ENCODE data around the gene PRKN.

The PRKN gene

DNA sequence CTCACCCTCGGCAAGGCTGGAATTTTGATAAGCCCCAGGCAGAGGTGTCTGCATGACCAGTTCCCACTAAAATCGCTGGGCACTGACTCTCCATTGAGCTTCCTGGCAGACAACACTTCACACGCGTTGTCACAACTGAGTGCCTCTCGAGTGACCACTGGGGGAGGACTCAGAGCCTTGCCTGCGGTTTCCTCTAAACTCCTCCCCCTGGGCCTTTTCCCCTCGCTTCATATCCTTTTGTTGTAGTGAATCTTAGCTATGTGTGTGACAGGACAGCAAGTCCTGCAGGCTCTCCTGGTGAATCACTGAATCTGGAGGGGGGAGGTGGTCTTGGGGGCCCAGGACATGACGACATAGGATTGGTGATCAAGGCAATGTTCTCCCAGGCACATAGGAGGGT is 670.8 kb downstream of the PRKN start:
- Histone ChIP-seq H3K36me3 (ENCODE audit: control insufficient read depth, insufficient read depth, low read length) (no peaks in the 10 kb centered on the region), H3K4me1 (ENCODE audit: control insufficient read depth, insufficient read depth, low read length, poor library complexity, severe bottlenecking) (no peaks in the 10 kb centered on the region), H3K4me3 (ENCODE audit: extremely low read depth, insufficient read depth, low read length, poor library complexity, severe bottlenecking) (no peak overlapping the region), H3K27ac (ENCODE audit: low read depth, low read length, severe bottlenecking) (no peak overlapping the region), H3K9me3 (ENCODE audit: control insufficient read depth, low read length) (no peaks in the 10 kb centered on the region)
- 49 to 58% methylated on average over 2 to 5 of the region's 8 CpGs for WGBS, 2 experiments (ENCODE audit: insufficient coverage in 2 of 2)

DNA sequence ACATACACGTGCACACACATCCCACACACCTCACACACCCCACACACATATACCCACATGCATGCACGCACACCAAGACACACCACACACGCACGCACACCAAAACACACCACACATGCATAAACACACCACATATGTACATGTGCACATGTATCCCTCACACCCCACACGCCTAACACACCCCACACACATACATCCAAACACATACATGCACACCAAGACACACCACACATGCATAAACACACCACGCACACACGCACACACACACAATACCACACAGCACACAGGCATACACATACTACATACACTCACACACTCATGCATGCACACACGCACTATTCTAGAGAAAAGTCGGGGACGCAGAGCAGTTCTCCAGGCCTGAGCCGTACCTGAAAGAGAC is 671.5 kb downstream of the PRKN start:
- Histone ChIP-seq H3K27ac (ENCODE audit: low read depth, low read length, severe bottlenecking) (no peak overlapping the region), H3K36me3 (ENCODE audit: control insufficient read depth, insufficient read depth, low read length) (no peaks in the 10 kb centered on the region), H3K4me1 (ENCODE audit: control insufficient read depth, insufficient read depth, low read length, poor library complexity, severe bottlenecking) (no peaks in the 10 kb centered on the region), H3K9me3 (ENCODE audit: control insufficient read depth, low read length) (no peaks in the 10 kb centered on the region), H3K4me3 (ENCODE audit: extremely low read depth, insufficient read depth, low read length, poor library complexity, severe bottlenecking) (no peak overlapping the region)
- 91 to 92% methylated on average over 9 to 11 of the region's 11 CpGs for WGBS, 2 experiments (ENCODE audit: insufficient coverage in 2 of 2)

DNA sequence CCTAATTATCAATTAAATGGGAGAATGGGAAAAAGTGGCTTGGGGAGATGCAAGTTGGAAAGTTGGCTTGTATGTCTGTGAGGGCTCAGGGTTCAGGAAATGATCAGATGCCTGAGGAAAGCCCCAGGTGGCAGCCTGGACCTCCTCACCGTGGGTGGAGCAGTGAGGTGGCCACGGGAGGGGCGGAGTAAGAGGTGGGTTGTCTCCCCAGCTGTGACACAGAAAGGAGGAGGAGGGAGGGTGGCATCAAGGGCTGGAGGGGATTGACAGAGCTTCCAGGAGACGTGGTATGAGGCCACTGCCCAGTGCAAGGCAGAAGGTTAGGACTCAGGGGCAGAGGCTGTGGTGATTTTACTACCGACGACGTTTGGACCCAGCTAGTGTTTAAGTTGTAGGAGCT is 672.2 kb downstream of the PRKN start:
- Histone ChIP-seq H3K27ac (ENCODE audit: low read depth, low read length, severe bottlenecking) (no peak overlapping the region), H3K4me1 (ENCODE audit: control insufficient read depth, insufficient read depth, low read length, poor library complexity, severe bottlenecking) (no peaks in the 10 kb centered on the region), H3K36me3 (ENCODE audit: control insufficient read depth, insufficient read depth, low read length) (no peaks in the 10 kb centered on the region), H3K9me3 (ENCODE audit: control insufficient read depth, low read length) (no peaks in the 10 kb centered on the region), H3K4me3 (ENCODE audit: extremely low read depth, insufficient read depth, low read length, poor library complexity, severe bottlenecking) (no peak overlapping the region)
- 74 to 82% methylated on average over 6 to 7 of the region's 7 CpGs for WGBS, 2 experiments (ENCODE audit: insufficient coverage in 2 of 2)

DNA sequence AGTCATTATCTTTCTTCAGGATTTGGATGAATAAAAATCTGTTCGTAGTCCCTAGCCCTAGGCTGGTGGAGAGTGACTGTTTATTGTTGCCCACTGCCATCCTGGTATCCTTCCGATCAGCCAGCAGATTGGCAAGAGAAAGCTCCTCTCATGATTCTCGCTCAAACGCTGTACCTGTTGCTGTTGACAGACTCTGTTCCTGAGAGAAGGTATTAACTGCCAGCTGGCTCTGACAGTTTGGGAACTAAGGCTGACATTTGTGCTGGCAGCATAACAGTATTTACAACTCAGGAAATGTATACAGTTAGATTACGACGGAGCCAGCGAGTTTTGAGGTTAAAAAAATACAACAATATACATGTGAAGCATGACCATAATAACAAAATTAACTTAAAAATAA is 674.5 kb downstream of the PRKN start:
- WGBS, 2 experiments (ENCODE audit: insufficient coverage in 2 of 2) = 97 to 98% methylated on average over 4 of the region's 7 CpGs
- no peaks in the 10 kb centered on the region for H3K9me3 ChIP-seq (ENCODE audit: control insufficient read depth, low read length)
- no peak overlapping the region for H3K27ac ChIP-seq (ENCODE audit: low read depth, low read length, severe bottlenecking)
- no peak overlapping the region for H3K4me3 ChIP-seq (ENCODE audit: extremely low read depth, insufficient read depth, low read length, poor library complexity, severe bottlenecking)
- no peaks in the 10 kb centered on the region for H3K4me1 ChIP-seq (ENCODE audit: control insufficient read depth, insufficient read depth, low read length, poor library complexity, severe bottlenecking)
- no peaks in the 10 kb centered on the region for H3K36me3 ChIP-seq (ENCODE audit: control insufficient read depth, insufficient read depth, low read length)

DNA sequence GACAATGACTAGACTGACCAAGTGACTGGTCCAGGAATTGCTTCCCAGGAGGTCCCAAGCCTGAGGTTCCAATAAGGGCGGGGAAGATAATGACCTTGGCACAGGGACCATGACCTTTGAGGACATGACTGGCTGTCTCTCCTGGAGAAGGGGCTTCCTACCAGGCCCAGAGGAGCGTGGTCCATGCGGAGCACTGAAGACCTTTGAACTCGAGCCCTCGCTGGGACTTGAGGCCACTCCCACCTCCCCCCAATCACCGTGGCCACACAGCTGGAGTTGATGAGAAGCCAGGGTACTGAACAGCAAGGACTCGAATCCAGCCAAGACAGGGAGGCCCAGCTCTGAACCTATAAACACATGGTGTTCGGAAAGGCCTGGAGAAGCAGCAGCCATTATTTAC is 677.0 kb downstream of the PRKN start:
- Histone ChIP-seq H3K4me1 (ENCODE audit: control insufficient read depth, insufficient read depth, low read length, poor library complexity, severe bottlenecking) (no peaks in the 10 kb centered on the region), H3K36me3 (ENCODE audit: control insufficient read depth, insufficient read depth, low read length) (no peaks in the 10 kb centered on the region), H3K4me3 (ENCODE audit: extremely low read depth, insufficient read depth, low read length, poor library complexity, severe bottlenecking) (no peak overlapping the region), H3K9me3 (ENCODE audit: control insufficient read depth, low read length) (no peaks in the 10 kb centered on the region), H3K27ac (ENCODE audit: low read depth, low read length, severe bottlenecking) (no peak overlapping the region)
- WGBS, 2 experiments (ENCODE audit: insufficient coverage in 2 of 2) = 85 to 98% methylated on average over 4 to 6 of the region's 8 CpGs

DNA sequence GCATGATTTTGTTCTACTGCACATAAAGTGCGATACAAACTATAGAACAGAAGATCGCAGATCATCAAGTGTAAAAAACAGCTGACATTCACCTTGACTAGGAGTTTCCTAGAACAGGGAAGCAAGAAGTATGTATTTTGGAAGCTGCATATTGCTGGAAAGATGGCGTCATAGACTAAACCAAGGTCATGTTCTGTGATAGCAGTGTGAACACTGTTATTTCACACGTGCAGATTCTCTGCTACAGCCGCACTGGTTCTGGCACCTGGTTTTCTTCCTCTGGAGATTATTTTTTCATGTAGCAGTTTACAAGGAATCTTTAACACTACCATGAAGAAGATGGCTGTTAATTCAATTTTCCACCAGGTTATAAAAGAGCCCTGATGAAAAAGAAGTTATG is 681.2 kb downstream of the PRKN start:
- WGBS, 2 experiments (ENCODE audit: insufficient coverage in 2 of 2) = 93% methylated on average over 3 to 5 of the region's 5 CpGs
- no peaks in the 10 kb centered on the region for H3K4me1 ChIP-seq (ENCODE audit: control insufficient read depth, insufficient read depth, low read length, poor library complexity, severe bottlenecking)
- no peaks in the 10 kb centered on the region for H3K9me3 ChIP-seq (ENCODE audit: control insufficient read depth, low read length)
- H3K27ac ChIP-seq (ENCODE audit: low read depth, low read length, severe bottlenecking) = no peak overlapping the region
- H3K36me3 ChIP-seq (ENCODE audit: control insufficient read depth, insufficient read depth, low read length) = no peaks in the 10 kb centered on the region
- H3K4me3 ChIP-seq (ENCODE audit: extremely low read depth, insufficient read depth, low read length, poor library complexity, severe bottlenecking) = no peak overlapping the region

DNA sequence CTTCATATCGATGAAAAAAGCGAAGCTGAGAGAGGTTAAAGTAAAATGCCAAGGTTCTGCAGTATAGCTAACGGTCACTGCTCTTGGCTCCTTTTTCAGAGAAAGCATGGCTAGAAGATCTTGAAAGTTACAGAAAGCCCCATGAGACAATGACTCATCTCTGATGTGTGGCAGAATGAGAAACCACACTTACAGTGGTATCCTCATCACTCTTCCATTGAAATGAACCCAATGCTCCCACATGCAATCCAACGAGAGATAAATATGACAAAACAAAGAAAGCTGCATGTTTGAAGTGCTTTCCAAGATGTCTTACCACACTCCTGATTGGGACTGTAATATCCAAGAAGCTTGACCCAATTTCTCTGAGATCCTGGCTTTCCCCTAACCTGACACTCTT is 694.9 kb downstream of the PRKN start:
- 80 to 83% methylated on average over 2 to 4 of the region's 4 CpGs for WGBS, 2 experiments (ENCODE audit: insufficient coverage in 2 of 2)
- no peaks in the 10 kb centered on the region for H3K36me3 ChIP-seq (ENCODE audit: control insufficient read depth, insufficient read depth, low read length)

DNA sequence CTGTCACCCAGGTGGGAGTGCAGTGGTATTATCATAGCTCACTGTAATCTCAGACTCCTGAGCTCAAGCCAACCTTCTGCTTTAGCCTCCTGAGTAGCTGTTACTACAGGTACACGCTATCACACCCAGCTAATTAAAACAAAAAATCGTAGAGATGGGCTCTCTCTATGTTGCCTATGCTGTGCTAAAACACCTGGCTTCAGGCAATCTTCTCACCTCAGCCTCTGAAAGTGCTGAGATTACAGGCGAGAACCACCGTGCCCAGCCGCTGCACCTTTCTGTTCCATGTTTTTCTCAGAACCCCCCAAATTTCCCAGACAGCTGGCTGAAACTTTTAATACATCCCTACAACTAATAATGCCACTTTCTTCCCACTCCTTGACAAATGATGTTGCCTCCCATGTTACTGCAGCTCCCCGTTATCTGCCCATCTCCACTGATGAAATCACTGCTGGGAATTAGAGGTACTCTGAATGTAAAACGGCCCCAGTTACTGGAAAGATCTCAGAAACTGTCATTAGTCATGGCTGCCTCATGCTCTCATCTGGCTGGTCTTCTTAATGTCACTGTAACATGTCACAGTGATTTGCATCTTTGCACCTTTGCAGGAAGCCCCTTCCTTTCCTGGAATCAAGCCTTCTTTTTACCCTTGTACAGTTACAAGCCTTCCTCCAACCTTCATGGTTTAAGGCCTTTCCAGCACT is 697.5 kb downstream of the PRKN start:
- Histone ChIP-seq H3K4me1 (ENCODE audit: control insufficient read depth, insufficient read depth, low read length, poor library complexity, severe bottlenecking) (no peaks in the 10 kb centered on the region), H3K36me3 (ENCODE audit: control insufficient read depth, insufficient read depth, low read length) (no peaks in the 10 kb centered on the region), H3K4me3 (ENCODE audit: extremely low read depth, insufficient read depth, low read length, poor library complexity, severe bottlenecking) (no peak overlapping the region), H3K27ac (ENCODE audit: low read depth, low read length, severe bottlenecking) (no peak overlapping the region), H3K9me3 (ENCODE audit: control insufficient read depth, low read length) (no peaks in the 10 kb centered on the region)
- 73 to 85% methylated on average over 5 to 7 of the region's 7 CpGs for WGBS, 2 experiments (ENCODE audit: insufficient coverage in 2 of 2)

More for the DNA sequence above, 694.9 kb downstream of the PRKN start:
- Histone ChIP-seq H3K9me3 (ENCODE audit: control insufficient read depth, low read length) (no peaks in the 10 kb centered on the region), H3K4me3 (ENCODE audit: extremely low read depth, insufficient read depth, low read length, poor library complexity, severe bottlenecking) (no peak overlapping the region), H3K27ac (ENCODE audit: low read depth, low read length, severe bottlenecking) (no peak overlapping the region), H3K4me1 (ENCODE audit: control insufficient read depth, insufficient read depth, low read length, poor library complexity, severe bottlenecking) (no peaks in the 10 kb centered on the region)

DNA sequence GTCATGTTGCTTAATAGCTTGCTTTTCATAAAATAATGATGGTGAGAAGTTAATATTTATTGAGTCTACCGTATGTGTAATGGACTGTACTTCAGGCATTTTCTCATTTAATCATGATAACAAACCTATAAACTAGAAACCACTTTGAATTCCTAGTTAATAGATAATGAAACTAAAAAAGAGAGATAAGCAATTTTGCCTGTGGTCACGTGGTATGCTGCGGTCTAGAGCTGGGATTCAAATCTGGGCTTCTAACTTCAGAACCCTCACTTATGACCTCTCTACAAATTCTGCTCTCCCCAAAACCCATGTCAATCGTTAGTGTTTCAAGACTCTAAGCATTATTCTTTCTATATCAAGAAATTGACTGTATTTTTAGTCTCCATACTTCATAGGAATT is 700.7 kb downstream of the PRKN start:
- Histone ChIP-seq H3K9me3 (ENCODE audit: control insufficient read depth, low read length) (no peaks in the 10 kb centered on the region), H3K4me1 (ENCODE audit: control insufficient read depth, insufficient read depth, low read length, poor library complexity, severe bottlenecking) (no peaks in the 10 kb centered on the region), H3K27ac (ENCODE audit: low read depth, low read length, severe bottlenecking) (no peak overlapping the region), H3K4me3 (ENCODE audit: extremely low read depth, insufficient read depth, low read length, poor library complexity, severe bottlenecking) (no peak overlapping the region), H3K36me3 (ENCODE audit: control insufficient read depth, insufficient read depth, low read length) (no peaks in the 10 kb centered on the region)
- 87 to 90% methylated on average over 2 of the region's 4 CpGs for WGBS, 2 experiments (ENCODE audit: insufficient coverage in 2 of 2)

DNA sequence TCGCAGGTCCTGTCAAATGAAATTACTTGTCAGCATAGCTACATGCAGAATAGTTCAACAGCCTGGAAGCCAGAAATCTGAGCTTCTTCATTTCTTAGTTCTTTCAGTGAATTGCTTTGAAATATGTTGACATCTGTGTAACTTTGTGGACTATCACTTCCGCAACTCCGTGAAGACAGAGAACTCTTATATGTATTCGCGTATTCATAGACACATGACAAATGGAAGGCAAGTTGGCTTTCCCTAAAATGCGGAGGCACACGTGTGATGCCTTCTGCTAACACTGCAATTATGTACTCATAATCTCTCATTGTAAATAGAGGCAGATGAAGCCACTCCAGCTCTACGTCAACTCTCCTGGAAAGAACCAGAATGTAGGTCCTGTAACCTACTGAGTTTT is 701.5 kb downstream of the PRKN start:
- 94 to 98% methylated on average over 5 to 8 of the region's 8 CpGs for WGBS, 2 experiments (ENCODE audit: insufficient coverage in 2 of 2)
- Histone ChIP-seq H3K9me3 (ENCODE audit: control insufficient read depth, low read length) (no peaks in the 10 kb centered on the region), H3K4me3 (ENCODE audit: extremely low read depth, insufficient read depth, low read length, poor library complexity, severe bottlenecking) (no peak overlapping the region), H3K27ac (ENCODE audit: low read depth, low read length, severe bottlenecking) (no peak overlapping the region), H3K4me1 (ENCODE audit: control insufficient read depth, insufficient read depth, low read length, poor library complexity, severe bottlenecking) (no peaks in the 10 kb centered on the region), H3K36me3 (ENCODE audit: control insufficient read depth, insufficient read depth, low read length) (no peaks in the 10 kb centered on the region)

DNA sequence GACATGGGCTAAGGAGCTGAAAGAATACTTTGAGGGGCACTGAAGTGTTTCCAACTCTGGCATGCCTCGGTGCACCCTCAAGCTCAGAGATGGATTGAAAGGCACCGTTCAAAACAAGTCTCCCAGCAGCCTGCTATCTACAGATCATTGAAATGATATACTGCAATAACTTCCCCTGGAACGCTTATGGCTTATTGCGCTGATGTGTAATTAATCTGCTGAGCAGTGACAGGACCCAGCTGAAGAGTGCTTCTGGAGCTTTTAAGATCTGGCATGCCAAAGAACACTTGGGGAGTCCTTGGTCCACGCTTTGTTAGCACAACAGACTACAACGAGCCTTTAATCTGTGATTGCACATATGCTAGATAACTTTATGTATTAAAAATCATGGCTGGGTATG is 708.2 kb downstream of the PRKN start:
- 89 to 90% methylated on average over 4 to 5 of the region's 6 CpGs for WGBS, 2 experiments (ENCODE audit: insufficient coverage in 2 of 2)
- no peaks in the 10 kb centered on the region for H3K4me1 ChIP-seq (ENCODE audit: control insufficient read depth, insufficient read depth, low read length, poor library complexity, severe bottlenecking)
- no peak overlapping the region for H3K27ac ChIP-seq (ENCODE audit: low read depth, low read length, severe bottlenecking)
- no peaks in the 10 kb centered on the region for H3K36me3 ChIP-seq (ENCODE audit: control insufficient read depth, insufficient read depth, low read length)
- H3K9me3 ChIP-seq (ENCODE audit: control insufficient read depth, low read length) = no peaks in the 10 kb centered on the region
- H3K4me3 ChIP-seq (ENCODE audit: extremely low read depth, insufficient read depth, low read length, poor library complexity, severe bottlenecking) = no peak overlapping the region
